GDM1 (cell line): ENCODE data around the gene PRRT2.
"Not testable (repeated sequence)": the region's sequence is repeated elsewhere in the genome, so short reads cannot be mapped to it uniquely, and the experiment has no call there.

ENCODE experiments used
- DNase-seq: peaks from one replicate; lab custom pipeline; 2025; lab: John Stamatoyannopoulos, UW

Gene PRRT2

GRCh38 chr16:29812754-29813643, 1.0 kb downstream of the PRRT2 start:
- DNase-seq: no peak

GRCh38 chr16:29813644-29814562, 1.9 kb downstream of the PRRT2 start:
- DNase-seq: no peak

- DNase-seq: no peak
These were observed 2.6 kb downstream of the PRRT2 start for GRCh38 chr16:29814592-29814991.

- no peak for DNase-seq
These were observed 3.2 kb downstream of the PRRT2 start for GRCh38 chr16:29815032-29815721.

GRCh38 chr16:29815793-29816693, 4.0 kb downstream of the PRRT2 start, which contains the start of gene PAGR1:
TSS of gene PAGR1 (plus strand) at chr16:29816152. CDS start at chr16:29816526, 374 bp downstream.
- peak; percentile 99 for DNase-seq

- DNase-seq: no peak
These were observed 4.9 kb downstream of the PRRT2 start for GRCh38 chr16:29816694-29817441.

GRCh38 chr16:29818082-29818481, 6.1 kb downstream of the PRRT2 start:
- DNase-seq: no peak

- no peak for DNase-seq
These were observed 7.5 kb downstream of the PRRT2 start for GRCh38 chr16:29819506-29819905.

GRCh38 chr16:29820271-29820701, 8.3 kb downstream of the PRRT2 start, which contains the start of gene MVP:
TSS of gene MVP (plus strand) at chr16:29820462. CDS start at chr16:29830550, 10,088 bp downstream.
- DNase-seq: peak; percentile 32

- DNase-seq: no peak
These were observed 9.0 kb downstream of the PRRT2 start for GRCh38 chr16:29820730-29821642.

GRCh38 chr16:29821643-29822115, 9.7 kb downstream of the PRRT2 start:
- DNase-seq: no peak

- DNase-seq: no peak
These were observed 12.7 kb downstream of the PRRT2 start for GRCh38 chr16:29824589-29825144.

- no peak for DNase-seq
These were observed 13.4 kb downstream of the PRRT2 start for GRCh38 chr16:29825145-29826044.

- DNase-seq: no peak
These were observed 14.3 kb downstream of the PRRT2 start for GRCh38 chr16:29826342-29826695.

GRCh38 chr16:29830774-29831173, 18.8 kb downstream of the PRRT2 start:
- no peak for DNase-seq

GRCh38 chr16:29831490-29831889, 19.5 kb downstream of the PRRT2 start:
- no peak for DNase-seq

- DNase-seq: not testable (repeated sequence)
These were observed 21.2 kb downstream of the PRRT2 start for GRCh38 chr16:29833219-29833618.

GRCh38 chr16:29834079-29834478, 22.1 kb downstream of the PRRT2 start:
- no peak for DNase-seq
